RWPE2 (cell line): ENCODE results near the gene TEX14.
A peak's percentile ranks its signal among the peaks of the same experiment; 100 is the strongest.

Experiments used
- ATAC-seq: fragments of 200-7000 bp; cut with Tn5 transposase; 3 replicates; pipeline ENCODE4 v1.9.1; 2021; ENCODE audit warnings: low read depth
- DNase-seq: peaks from one replicate; pipeline ENCODE4 v3.0.0-alpha.2; 2020; ENCODE audit warnings: low spot score
- H3K27ac ChIP-seq: fragments of 450-650 bp; 2 replicates; pipeline ENCODE4 v1.5.1; 2017; ENCODE audit warnings: mild to moderate bottlenecking; ENCODE audit not compliant: poor library complexity, severe bottlenecking
- H3K27me3 ChIP-seq: fragments of 250-450 bp; sonication (Bioruptor Pico); 2 replicates; pipeline ENCODE4 v1.5.1; 2021; ENCODE audit warnings: mild to moderate bottlenecking, moderate library complexity; ENCODE audit not compliant: insufficient read depth, poor library complexity, severe bottlenecking
- H3K36me3 ChIP-seq: fragments of 250-450 bp; sonication (Bioruptor Pico); 2 replicates; pipeline ENCODE4 v1.5.1; 2020; ENCODE audit warnings: low read depth, mild to moderate bottlenecking, moderate library complexity
- H3K4me1 ChIP-seq: fragments of 250-450 bp; sonication (Bioruptor Pico); 2 replicates; pipeline ENCODE4 v1.5.1; 2021; ENCODE audit warnings: mild to moderate bottlenecking, moderate library complexity; ENCODE audit not compliant: insufficient read depth, poor library complexity, severe bottlenecking
- H3K4me3 ChIP-seq: fragments of 250-450 bp; sonication (Bioruptor Pico); 2 replicates; pipeline ENCODE4 v1.5.1; 2021; ENCODE audit warnings: mild to moderate bottlenecking, moderate library complexity; ENCODE audit not compliant: severe bottlenecking
- H3K9me3 ChIP-seq: fragments of 250-450 bp; sonication (Bioruptor Pico); 2 replicates; pipeline ENCODE4 v1.5.1; 2021; ENCODE audit warnings: mild to moderate bottlenecking, moderate library complexity; ENCODE audit not compliant: severe bottlenecking
- CTCF ChIP-seq: fragments of 450-650 bp; IDR thresholded peaks from one replicate; pipeline ENCODE4 v1.5.1; 2017; ENCODE audit warnings: mild to moderate bottlenecking, moderate library complexity; ENCODE audit not compliant: poor library complexity, severe bottlenecking

Gene TEX14

GRCh38 chr17:58631523-58632323, 60.1 kb downstream of the TEX14 start:
- peak; percentile 97 for ATAC-seq
- Histone ChIP-seq H3K4me1 (peaks cover 6% of the 10 kb centered on the region), H3K36me3 (no peaks in the 10 kb centered on the region), H3K27me3 (no peaks in the 10 kb centered on the region), H3K27ac (peak overlapping the region; percentile 40), H3K9me3 (no peaks in the 10 kb centered on the region), H3K4me3 (peak overlapping the region; percentile 29)
- peak; percentile 92 for DNase-seq
- peak; percentile 23 for TF ChIP-seq CTCF

- no peak overlapping the region for H3K4me3 ChIP-seq
- no peaks in the 10 kb centered on the region for H3K27me3 ChIP-seq
- H3K27ac ChIP-seq: peak overlapping the region; percentile 40
- peaks cover 6% of the 10 kb centered on the region for H3K4me1 ChIP-seq
- DNase-seq: no peak
- H3K9me3 ChIP-seq: no peaks in the 10 kb centered on the region
- no peaks in the 10 kb centered on the region for H3K36me3 ChIP-seq
- TF ChIP-seq CTCF: no peak
- ATAC-seq: no peak
Observed at GRCh38 chr17:58630883-58631522, 60.8 kb downstream of the TEX14 start.

DNA sequence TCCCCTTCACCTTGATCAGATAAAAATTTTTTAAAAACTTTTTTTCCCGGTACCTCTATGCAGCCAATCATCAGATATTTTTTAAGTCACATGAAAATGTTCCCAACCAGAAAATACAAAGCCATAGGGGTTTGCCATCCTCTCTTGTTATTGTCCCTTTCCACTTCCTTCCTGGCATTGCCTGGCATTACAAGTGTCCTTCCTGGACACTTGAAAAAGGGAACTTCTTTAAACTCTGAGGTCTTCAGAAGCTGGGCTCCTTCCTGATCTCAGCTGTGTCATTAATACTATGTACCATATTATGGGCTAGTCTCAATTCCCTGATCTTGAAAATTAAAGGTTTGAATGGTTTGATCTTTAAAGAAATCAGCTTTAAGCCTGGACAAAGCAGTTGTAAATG, 64.9 kb downstream of the TEX14 start:
- DNase-seq (no peak), ATAC-seq (no peak)
- Histone ChIP-seq H3K4me1 (peaks cover 3% of the 10 kb centered on the region), H3K36me3 (no peaks in the 10 kb centered on the region), H3K9me3 (no peaks in the 10 kb centered on the region), H3K4me3 (no peak overlapping the region), H3K27ac (no peak overlapping the region), H3K27me3 (no peaks in the 10 kb centered on the region)
- no peak for TF ChIP-seq CTCF

GRCh38 chr17:58624751-58625150, 67.1 kb downstream of the TEX14 start:
- ATAC-seq: no peak
- no peaks in the 10 kb centered on the region for H3K27me3 ChIP-seq
- no peaks in the 10 kb centered on the region for H3K4me1 ChIP-seq
- no peak for TF ChIP-seq CTCF
- DNase-seq: no peak
- H3K36me3 ChIP-seq: no peaks in the 10 kb centered on the region
- no peaks in the 10 kb centered on the region for H3K9me3 ChIP-seq
- H3K27ac ChIP-seq: no peak overlapping the region
- H3K4me3 ChIP-seq: no peak overlapping the region

GRCh38 chr17:58621174-58621573, 70.7 kb downstream of the TEX14 start:
- no peak for DNase-seq
- Histone ChIP-seq H3K4me1 (no peaks in the 10 kb centered on the region), H3K4me3 (no peak overlapping the region), H3K27ac (no peak overlapping the region), H3K27me3 (no peaks in the 10 kb centered on the region), H3K9me3 (no peaks in the 10 kb centered on the region), H3K36me3 (no peaks in the 10 kb centered on the region)
- no peak for TF ChIP-seq CTCF
- ATAC-seq: no peak
